HepG2 (cell line): Measurements from ENCODE around the gene NFE2. TPM values are rescaled to one million over a fixed set of nuclear protein-coding genes. Genes with fewer than 3 reads are reported as not detected.
A peak's percentile ranks its signal among the peaks of the same experiment; 100 is the strongest.

Source experiments
- ATAC-seq: fragments of 200-7000 bp; cut with Tn5 transposase; 3 replicates; pipeline ENCODE4 v1.9.1; 2020; ENCODE audit warnings: mild to moderate bottlenecking, moderate library complexity
- BruUV-seq: library from RNA; stranded (reverse); fragments of 400-500 nt; replicated peaks from 2 replicates; lab custom pipeline; 2021; lab: Mats Ljungman, UMichigan
- CTCF ChIA-PET: fragments of 300-600 bp; formaldehyde crosslinking; extraction: SDS; loops from one replicate; lab custom pipeline; 2021; ENCODE audit warnings: low total read pairs, inconsistent platforms, low intra/inter-chr PET ratio; lab: Yijun Ruan, JAX
- POLR2A ChIA-PET: fragments of 350-600 bp; sonication (Branson Sonifier 250); formaldehyde crosslinking; loops from one replicate; lab custom pipeline; 2020; ENCODE audit warnings: antibody characterized with exemption, inconsistent platforms; lab: Yijun Ruan, JAX
- DNase-seq: peaks from one replicate; pipeline ENCODE4 v3.0.0-alpha.2; 2015; ENCODE audit warnings: low spot score
- FAIRE-seq: peaks from 3 replicates; lab custom pipeline; 2011; peaks lifted over from hg19 to GRCh38; lab: Jason Lieb, UNC
- H2AFZ ChIP-seq: one replicate; pipeline ENCODE4 v1.6.1; 2011; ENCODE audit warnings: low read length, inconsistent platforms
- H3K27ac ChIP-seq: fragments of 300-600 bp; 3 replicates; pipeline ENCODE4 v1.8.0; 2011; ENCODE audit warnings: mixed run types, mild to moderate bottlenecking, mixed read lengths, low read length, inconsistent platforms; ENCODE audit not compliant: insufficient read depth; ENCODE audit errors: extremely low read length
- H3K27me3 ChIP-seq, 2 experiments: fragments of 200-600 bp in 1 of 2; 2 replicates in 1 of 2; 3 replicates in 1 of 2; pipeline versions ENCODE4 v1.6.0 to v1.8.0; 2011; ENCODE audit warnings: low read length in 2 of 2, mild to moderate bottlenecking in 2 of 2, moderate library complexity in 2 of 2, inconsistent platforms in 1 of 2; ENCODE audit not compliant: insufficient read depth in 2 of 2, control insufficient read depth in 1 of 2
- H3K36me3 ChIP-seq, 2 experiments: fragments of 200-600 bp in 1 of 2; replicated peaks in 1 of 2; 2 replicates in 1 of 2; 3 replicates in 1 of 2; pipeline versions ENCODE4 v1.5.1 to v1.8.0; 2011; ENCODE audit warnings: low read length in 2 of 2, inconsistent platforms in 1 of 2; ENCODE audit not compliant: insufficient read depth in 2 of 2, control insufficient read depth in 1 of 2
- H3K4me1 ChIP-seq: 2 replicates; pipeline ENCODE4 v1.5.1; 2012; ENCODE audit warnings: low read length, inconsistent platforms; ENCODE audit not compliant: insufficient read depth
- H3K4me2 ChIP-seq: 2 replicates; pipeline ENCODE4 v1.6.0; 2011; ENCODE audit warnings: low read depth, low read length, inconsistent platforms
- H3K4me3 ChIP-seq, 3 experiments: fragments of 200-600 bp in 1 of 3; sonication (generic), shearing (Covaris generic) in 1 of 3; replicated peaks in 1 of 3; 2 replicates each; pipeline ENCODE4 v1.5.1; 2011 to 2016; ENCODE audit warnings: low read length in 3 of 3, inconsistent platforms in 2 of 3, low read depth in 2 of 3, mild to moderate bottlenecking in 2 of 3, control low read depth in 1 of 3, mixed read lengths in 1 of 3; ENCODE audit not compliant: insufficient read depth in 1 of 3
- H3K79me2 ChIP-seq: one replicate; pipeline ENCODE4 v1.6.1; 2011; ENCODE audit warnings: low read length, inconsistent platforms; ENCODE audit not compliant: insufficient read depth
- H3K9ac ChIP-seq: 2 replicates; pipeline ENCODE4 v1.6.0; 2011; ENCODE audit warnings: mild to moderate bottlenecking, low read depth, low read length, inconsistent platforms; ENCODE audit not compliant: insufficient read depth
- H3K9me3 ChIP-seq: 2 replicates; pipeline ENCODE4 v1.5.1; 2012; ENCODE audit warnings: mild to moderate bottlenecking, low read length
- H4K20me1 ChIP-seq: 2 replicates; pipeline ENCODE4 v1.6.0; 2011; ENCODE audit warnings: inconsistent platforms, mild to moderate bottlenecking, low read length, moderate library complexity; ENCODE audit not compliant: insufficient read depth
- BCL3 ChIP-seq: sonication (generic); formaldehyde crosslinking; IDR thresholded peaks from 2 replicates; pipeline ENCODE4 v1.5.1; 2020; ENCODE audit warnings: mild to moderate bottlenecking, missing genetic modification reagents, moderate library complexity
- BRCA1 ChIP-seq: sonication (generic); formaldehyde crosslinking; IDR thresholded peaks from 2 replicates; pipeline ENCODE4 v1.4.0; 2020; ENCODE audit warnings: missing genetic modification reagents
- CBFB ChIP-seq: sonication (generic); formaldehyde crosslinking; IDR thresholded peaks from 2 replicates; pipeline ENCODE4 v1.4.0; 2020; ENCODE audit warnings: missing genetic modification reagents
- CENPT ChIP-seq: sonication (generic); formaldehyde crosslinking; IDR thresholded peaks from 2 replicates; pipeline ENCODE4 v1.8.0; 2022; ENCODE audit warnings: low read depth, mild to moderate bottlenecking, moderate library complexity, missing genetic modification reagents
- CREB1 ChIP-seq, 2 experiments: fragments of 450-650 bp in 1 of 2; IDR thresholded peaks; 2 replicates each; pipeline ENCODE4 v1.6.1; 2016 to 2017; ENCODE audit warnings: control low read depth in 1 of 2, mild to moderate bottlenecking in 1 of 2, missing compliant biosample characterization in 1 of 2, missing genetic modification characterization in 1 of 2
- GPN1 ChIP-seq: sonication (generic); formaldehyde crosslinking; IDR thresholded peaks from 2 replicates; pipeline ENCODE4 v1.5.1; 2020; ENCODE audit warnings: missing genetic modification reagents, borderline replicate concordance
- HES4 ChIP-seq: sonication (generic); formaldehyde crosslinking; IDR thresholded peaks from 2 replicates; pipeline ENCODE4 v1.9.0; 2021; ENCODE audit warnings: mild to moderate bottlenecking, missing genetic modification reagents, borderline replicate concordance
- IKZF1 ChIP-seq: fragments of 450-650 bp; IDR thresholded peaks from 2 replicates; pipeline ENCODE4 v1.7.1; 2016
- MBD4 ChIP-seq: IDR thresholded peaks from 2 replicates; pipeline ENCODE4 v1.6.1; 2012; ENCODE audit warnings: low read length, inconsistent platforms, borderline replicate concordance
- RAD21 ChIP-seq: fragments of 450-650 bp; formaldehyde crosslinking; IDR thresholded peaks from 2 replicates; pipeline ENCODE4 v1.5.0; 2020; ENCODE audit warnings: mild to moderate bottlenecking
- SIN3A ChIP-seq: IDR thresholded peaks from 2 replicates; pipeline ENCODE4 v1.6.1; 2011; ENCODE audit warnings: low read depth, mild to moderate bottlenecking, control low read depth, low read length, borderline replicate concordance
- SIN3B ChIP-seq: fragments of 150-350 bp; IDR thresholded peaks from 2 replicates; pipeline ENCODE4 v1.6.1; 2014; ENCODE audit warnings: low read length
- SNAI1 ChIP-seq: sonication (generic); formaldehyde crosslinking; IDR thresholded peaks from 2 replicates; pipeline ENCODE4 v1.5.0; 2020; ENCODE audit warnings: mild to moderate bottlenecking, missing genetic modification reagents, borderline replicate concordance
- STAG1 ChIP-seq: sonication (generic); formaldehyde crosslinking; IDR thresholded peaks from 2 replicates; pipeline ENCODE4 v1.4.0; 2020; ENCODE audit warnings: missing genetic modification reagents
- TOE1 ChIP-seq: sonication (generic); formaldehyde crosslinking; IDR thresholded peaks from 2 replicates; pipeline ENCODE4 v1.4.0; 2020; ENCODE audit warnings: mild to moderate bottlenecking, missing genetic modification reagents
- ZNF367 ChIP-seq: sonication (generic); formaldehyde crosslinking; IDR thresholded peaks from 2 replicates; pipeline ENCODE4 v1.4.0; 2020; ENCODE audit warnings: missing genetic modification reagents, borderline replicate concordance
- ZNF501 ChIP-seq: sonication (generic); formaldehyde crosslinking; IDR thresholded peaks from 2 replicates; pipeline ENCODE4 v1.5.1; 2020; ENCODE audit warnings: mild to moderate bottlenecking, moderate library complexity, missing genetic modification reagents
- ZNF703 ChIP-seq: sonication (generic); formaldehyde crosslinking; IDR thresholded peaks from 2 replicates; pipeline ENCODE4 v1.5.1; 2020; ENCODE audit warnings: missing genetic modification reagents, mild to moderate bottlenecking, moderate library complexity, borderline replicate concordance
- ZNF800 ChIP-seq: sonication (generic); formaldehyde crosslinking; IDR thresholded peaks from 2 replicates; pipeline ENCODE4 v1.4.0; 2020; ENCODE audit warnings: missing genetic modification reagents
- ZUFSP ChIP-seq: sonication (generic); formaldehyde crosslinking; IDR thresholded peaks from 2 replicates; pipeline ENCODE4 v1.9.0; 2021; ENCODE audit warnings: missing genetic modification reagents, mild to moderate bottlenecking, borderline replicate concordance
- WGBS: methylation state at CpG from one replicate; pipeline ENCODE4 v1.1.6; 2017; ENCODE audit warnings: low lambda C conversion rate; 5-methylcytosine and 5-hydroxymethylcytosine counted together
- in situ Hi-C: cut with HindIII; loops from 2 replicates; pipeline ENCODE4 v1.10.0; 2017; ENCODE audit warnings: low pct_unique_long_range_greater_than_20kb; ENCODE audit not compliant: extremely low pct_ligation_motif_present
- intact Hi-C: fragments of 100-400 bp; cut with micrococcal nuclease; formaldehyde crosslinking; loops from one replicate; pipeline ENCODE4 v1.10.0; 2022; ENCODE audit not compliant: unreplicated experiment
- polyA plus RNA-seq, 8 experiments: library from polyadenylated mRNA; depleted of rRNA in 3 of 8; stranded (reverse) in 7 of 8; unstranded in 1 of 8; fragments of >200 nt; fragmentation: Illumina TruSeq in 4 of 8; extraction: Trizol in 4 of 8; gene quantifications; 2 replicates each; pipeline versions ENCODE4 v1.2.1 to v1.2.3, GENCODE V29; 2011 to 2016; ENCODE audit warnings: low read depth in 4 of 8, missing spikeins in 1 of 8, mixed read lengths in 1 of 8; ENCODE audit not compliant: insufficient read depth in 1 of 8
- total RNA-seq, 5 experiments: library from RNA; depleted of rRNA; stranded (reverse); fragments of >200 nt; fragmentation: Illumina TruSeq; extraction: Trizol; gene quantifications; 2 replicates each; pipeline ENCODE4 v1.2.3, GENCODE V29; 2016; ENCODE audit warnings: low read depth in 1 of 5

The NFE2 gene
- total and polyA plus RNA-seq, 2 of the 13 experiments (the other 11 are each of a cell fraction or from before 2014, with no cell fraction given): 4.5 to 7.8 TPM

- Histone ChIP-seq H3K36me3 (peaks cover 1 to 25% of the 10 kb centered on the region in 2 experiments; a peak in 3 of 5 replicates), H4K20me1 (no peaks in the 10 kb centered on the region), H3K27ac (no peak overlapping the region), H3K9ac (no peak overlapping the region), H3K9me3 (no peaks in the 10 kb centered on the region), H3K27me3 (no peaks in the 10 kb centered on the region), H2AFZ (no peak overlapping the region), H3K4me3 (no peak overlapping the region), H3K79me2 (no peaks in the 10 kb centered on the region), H3K4me2 (no peak overlapping the region), H3K4me1 (no peaks in the 10 kb centered on the region)
- peak; percentile 63 for FAIRE-seq
- ChIA-PET POLR2A (interaction anchor here (0.7 to 3.4 kb wide), 3 partner anchors 25 to 107 kb away, joined by 3 to 16 read pairs (median 4); partner anchors contain the start of genes CBX5 and HNRNPA1), CTCF (interaction anchor here (1.3 to 3.2 kb wide), 4 partner anchors 73 to 128 kb away, joined by 6 to 40 read pairs (median 8); partner anchors contain the start of gene COPZ1)
- peak; percentile 38 for DNase-seq
- BruUV-seq: no TSS peak
- in situ Hi-C loops (loop anchor here (5.0 kb wide), 1 partner anchor 116 kb away; no protein-coding TSS in a partner anchor), intact Hi-C loops (loop anchor here (1.0 kb wide), 3 partner anchors 73 to 117 kb away; no protein-coding TSS in a partner anchor)
- ATAC-seq: peak; percentile 52; the same call in 1 of the 3 replicates
- 96% methylated on average over 1 of the region's 1 CpG for WGBS
- no peak for TF ChIP-seq GPN1 (CRISPR knock-in tag)
- no peak for TF ChIP-seq CBFB
- no peak for TF ChIP-seq SIN3A
- no peak for TF ChIP-seq TOE1 (CRISPR knock-in tag)
- no peak for TF ChIP-seq IKZF1
- no peak for TF ChIP-seq MBD4
- TF ChIP-seq SNAI1 (CRISPR knock-in tag): no peak
- no peak for TF ChIP-seq SIN3B
- TF ChIP-seq ZUFSP (CRISPR knock-in tag): no peak
- no peak for TF ChIP-seq CENPT (CRISPR knock-in tag)
- peak; percentile 73 for TF ChIP-seq STAG1 (CRISPR knock-in tag)
- no peak for TF ChIP-seq BCL3 (CRISPR knock-in tag)
- no peak for TF ChIP-seq ZNF703 (CRISPR knock-in tag)
- no peak for TF ChIP-seq ZNF501 (CRISPR knock-in tag)
- TF ChIP-seq ZNF367 (CRISPR knock-in tag): no peak
- TF ChIP-seq CREB1 (IDR thresholded peaks at IDR 0.05): no peak
- no peak for TF ChIP-seq CREB1 (CRISPR knock-in tag; IDR thresholded peaks at IDR 0.05)
- TF ChIP-seq BRCA1 (CRISPR knock-in tag): no peak
- TF ChIP-seq RAD21 (CRISPR knock-in tag): peak; percentile 32; the same call in 1 of the 2 replicates
- no peak for TF ChIP-seq ZNF800
- TF ChIP-seq HES4 (CRISPR knock-in tag): no peak
These were observed 49.0 kb downstream of the NFE2 start for GRCh38 chr12:54251667-54252284.
